Right atrium auricular region (tissue), 2 donors: ENCODE measurements around the gene BCO2. TPM values are rescaled to one million over a fixed set of nuclear protein-coding genes. Genes with fewer than 3 reads are reported as not detected.

Experiments
- DNase-seq: peaks from one replicate; pipeline ENCODE4 v3.0.0-alpha.2; 2019; ENCODE audit warnings: low spot score
- H3K27ac ChIP-seq, 2 donors: fragments of 200-600 bp; sonication (generic); 1 replicate in 1 of 2; 2 replicates in 1 of 2; pipeline ENCODE4 v1.5.1; 2016 to 2019
- H3K27me3 ChIP-seq, 2 donors: fragments of 200-600 bp; sonication (generic); one replicate each; pipeline versions ENCODE4 v1.5.1 to v1.6.0; 2017 to 2019
- H3K36me3 ChIP-seq: fragments of 200-600 bp; sonication (generic); one replicate; pipeline ENCODE4 v1.5.1; 2016
- H3K4me1 ChIP-seq, 2 donors: fragments of 200-600 bp; sonication (generic); one replicate each; pipeline versions ENCODE4 v1.5.1 to v1.6.0; 2017 to 2019
- H3K4me3 ChIP-seq, 2 donors: fragments of 200-600 bp; sonication (generic); 1 replicate in 1 of 2; 2 replicates in 1 of 2; pipeline ENCODE4 v1.5.1; 2017 to 2019; ENCODE audit warnings: mild to moderate bottlenecking in 1 of 2, moderate library complexity in 1 of 2
- H3K9me3 ChIP-seq, 2 donors: fragments of 200-600 bp; sonication (generic); one replicate each; pipeline ENCODE4 v1.5.1; 2019
- CTCF ChIP-seq, 2 donors: fragments of 200-600 bp; sonication (generic); IDR thresholded peaks; one replicate each; pipeline ENCODE4 v1.5.1; 2019; ENCODE audit warnings: antibody characterized with exemption in 2 of 2
- total RNA-seq, 2 donors: library from RNA; depleted of rRNA; stranded (reverse); fragments of >200 nt; gene quantifications; one replicate each; pipeline ENCODE4 v1.1.0, GENCODE V29; 2016

BCO2 gene
- total RNA-seq, 2 donors from 2014 or later, result 40.6 to 44.7 TPM

GRCh38 chr11:112225753-112226061 is 50.4 kb downstream of the BCO2 start:
- peaks cover 0 to 10% of the 10 kb centered on the region in 2 donors for H3K4me1 ChIP-seq
- no peaks in the 10 kb centered on the region for H3K27me3 ChIP-seq
- DNase-seq, result peak; percentile 86
- peak overlapping the region; percentile 97 to 98 for H3K27ac ChIP-seq
- H3K9me3 ChIP-seq, result no peaks in the 10 kb centered on the region
- TF ChIP-seq CTCF (IDR thresholded peaks at IDR 0.05), result no peak
- peaks cover 15% of the 10 kb centered on the region for H3K36me3 ChIP-seq
- H3K4me3 ChIP-seq, result peak overlapping the region; percentile 66 to 74

GRCh38 chr11:112226062-112226830 is 50.9 kb downstream of the BCO2 start, which contains the start of gene PTS:
Gene PTS (plus strand): TSS chr11:112226428. CDS start chr11:112226444, 16 bp downstream.
- peak within 1 kb of the TSS; percentile 97 to 98 for H3K27ac ChIP-seq
- H3K27me3 ChIP-seq, result no peaks in the 10 kb centered on the region
- peak in 1 of 2 donors; percentile 17 for TF ChIP-seq CTCF (IDR thresholded peaks at IDR 0.05)
- H3K4me3 ChIP-seq, result peak within 1 kb of the TSS; percentile 66 to 74
- H3K4me1 ChIP-seq, result peaks cover 0 to 10% of the 10 kb centered on the region in 2 donors
- peak; percentile 88 for DNase-seq
- peaks cover 15% of the 10 kb centered on the region for H3K36me3 ChIP-seq
- no peaks in the 10 kb centered on the region for H3K9me3 ChIP-seq

GRCh38 chr11:112226831-112227401 is 51.6 kb downstream of the BCO2 start:
- Histone ChIP-seq H3K4me1 (peaks cover 0 to 10% of the 10 kb centered on the region in 2 donors), H3K36me3 (peaks cover 16% of the 10 kb centered on the region), H3K27ac (peak overlapping the region; percentile 97 to 98), H3K27me3 (no peaks in the 10 kb centered on the region), H3K9me3 (no peaks in the 10 kb centered on the region), H3K4me3 (peak overlapping the region; percentile 66 to 74)
- no peak for TF ChIP-seq CTCF (IDR thresholded peaks at IDR 0.05)
- DNase-seq, result no peak

GRCh38 chr11:112227471-112227870 is 52.2 kb downstream of the BCO2 start:
- Histone ChIP-seq H3K36me3 (peaks cover 20% of the 10 kb centered on the region), H3K27ac (no peak overlapping the region), H3K4me3 (peak overlapping the region in 1 of 2 donors; percentile 74), H3K9me3 (no peaks in the 10 kb centered on the region), H3K4me1 (peaks cover 0 to 10% of the 10 kb centered on the region in 2 donors), H3K27me3 (no peaks in the 10 kb centered on the region)
- TF ChIP-seq CTCF (IDR thresholded peaks at IDR 0.05), result no peak
- DNase-seq, result no peak

GRCh38 chr11:112228706-112229105 is 53.4 kb downstream of the BCO2 start:
- peaks cover 0 to 10% of the 10 kb centered on the region in 2 donors for H3K4me1 ChIP-seq
- no peak overlapping the region for H3K4me3 ChIP-seq
- DNase-seq, result no peak
- H3K27ac ChIP-seq, result no peak overlapping the region
- no peaks in the 10 kb centered on the region for H3K27me3 ChIP-seq
- H3K36me3 ChIP-seq, result peaks cover 21% of the 10 kb centered on the region
- TF ChIP-seq CTCF (IDR thresholded peaks at IDR 0.05), result no peak
- H3K9me3 ChIP-seq, result no peaks in the 10 kb centered on the region
